Ovary (tissue), 9 donors: ENCODE measurements around the gene NIPSNAP2. TPM values are rescaled to one million over a fixed set of nuclear protein-coding genes. Genes with fewer than 3 reads are reported as not detected.

Experiments
- DNase-seq, 5 donors: peaks; one replicate each; pipeline ENCODE4 v3.0.0-alpha.2; 2019 to 2020
- H3K27ac ChIP-seq, 2 donors: fragments of 200-600 bp; one replicate each; pipeline versions ENCODE4 v1.5.1 to v1.8.0; 2019 to 2022
- H3K27me3 ChIP-seq: fragments of 200-600 bp; one replicate; pipeline ENCODE4 v1.8.0; 2022
- H3K36me3 ChIP-seq: fragments of 200-600 bp; sonication (generic); one replicate; pipeline ENCODE4 v1.5.1; 2019
- H3K4me1 ChIP-seq: one replicate; pipeline ENCODE4 v1.8.1; 2013; ENCODE audit warnings: mild to moderate bottlenecking, moderate library complexity; ENCODE audit not compliant: insufficient read depth
- H3K4me3 ChIP-seq: fragments of 200-600 bp; sonication (generic); one replicate; pipeline ENCODE4 v1.5.1; 2017
- H3K9me3 ChIP-seq, 2 donors: fragments of 200-600 bp in 1 of 2; sonication (generic) in 1 of 2; one replicate each; pipeline versions ENCODE4 v1.5.1 to v1.8.1; 2013 to 2019; ENCODE audit warnings: mild to moderate bottlenecking in 1 of 2, moderate library complexity in 1 of 2
- CTCF ChIP-seq, 3 donors: fragments of 450-650 bp in 2 of 3; fragments of 200-600 bp in 1 of 3; IDR thresholded peaks; one replicate each; pipeline versions ENCODE4 v1.5.1 to v1.8.0; 2016 to 2022; ENCODE audit warnings: antibody characterized with exemption in 3 of 3, mild to moderate bottlenecking in 1 of 3
- EP300 ChIP-seq: sonication (generic); formaldehyde crosslinking; IDR thresholded peaks from one replicate; pipeline ENCODE4 v1.6.1; 2017; ENCODE audit warnings: antibody characterized with exemption
- POLR2A ChIP-seq: fragments of 450-650 bp; IDR thresholded peaks from one replicate; pipeline ENCODE4 v1.6.1; 2017; ENCODE audit warnings: antibody characterized with exemption, mild to moderate bottlenecking, moderate library complexity
- whole genome bisulfite sequencing, 3 donors: extraction: QIAGEN DNeasy Blood & Tissue Kit in 1 of 3; methylation state at CpG; one replicate each; pipeline versions ENCODE4 v1.1.5 to v1.1.7; 2013 to 2017; 5-methylcytosine and 5-hydroxymethylcytosine counted together
- intact Hi-C, 4 donors: fragments of 100-400 bp; cut with DNase I; formaldehyde crosslinking; loops; one replicate each; pipeline versions ENCODE4 v1.11.0 to v1.15.1; 2022 to 2023
- polyA plus RNA-seq, 2 donors: library from polyadenylated mRNA; stranded (reverse); fragments of 200-250 nt in 1 of 2; fragments of 350-450 nt in 1 of 2; fragmentation: Illumina TruSeq in 1 of 2; extraction: RNeasy Lipid Tissue Mini Kit (QIAGEN cat#74804) in 1 of 2; gene quantifications; one replicate each; pipeline ENCODE4 v1.2.3, GENCODE V29; 2013 to 2014
- total RNA-seq, 7 donors: library from RNA; depleted of rRNA in 2 of 7; stranded (reverse); fragments of >200 nt in 2 of 7; fragmentation: NEBNext Ultra II Directional in 3 of 7; extraction: Animal tissue kit (Norgen Biotek cat#: 25700) in 3 of 7; gene quantifications; one replicate each; pipeline versions ENCODE4 v1.1.0 to v1.2.4, GENCODE V29; 2016 to 2023
- donor health status: DM: no; HTN: no; CAD: no; lungs with moderate emphysema.
- donor health status: DM: no; HTN: no; CAD: no.
- donor health status: Bipolar disorder and iron deficiency.
- donor health status: DM: yes; HTN: yes; CAD: no.
- donor health status: DM: no; HTN: no; CAD: no.
- donor health status: DM: yes; HTN: yes; CAD: no.

The NIPSNAP2 gene
- total and polyA plus RNA-seq, 9 donors, result 41.0 to 78.5 (median 56.9) TPM

DNA sequence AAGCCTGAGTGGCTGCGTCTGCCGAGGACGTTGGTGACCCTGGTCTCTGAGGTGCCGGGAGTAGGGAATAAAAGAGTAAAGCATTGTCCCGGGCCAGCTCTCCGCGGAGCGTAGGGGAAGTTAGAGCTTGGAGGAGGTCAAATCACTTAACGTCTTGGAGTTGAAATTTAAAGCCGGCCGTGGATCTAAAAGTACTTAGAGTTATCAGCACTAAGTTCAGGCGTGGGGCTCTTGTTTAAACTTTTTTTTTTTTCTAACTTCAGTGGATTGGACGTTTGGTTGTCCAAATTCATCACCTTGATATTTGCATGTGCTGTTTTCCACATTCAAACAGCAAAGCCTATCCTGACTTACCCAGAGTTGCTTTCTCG, 700 bp downstream of the NIPSNAP2 start:
- no peaks in the 10 kb centered on the region for H3K36me3 ChIP-seq
- no peak for DNase-seq
- H3K27me3 ChIP-seq, result no peaks in the 10 kb centered on the region
- intact Hi-C loops, result loop anchor here in 2 of 4 donors (10.0 kb wide), 3 partner anchors 80 to 320 kb away; partner anchors contain the start of gene ZNF713 (in 1 of the 2)
- H3K27ac ChIP-seq, result peak overlapping the region; percentile 97 to 99
- TF ChIP-seq POLR2A, result no peak
- TF ChIP-seq EP300, result no peak
- TF ChIP-seq CTCF (IDR thresholded peaks at IDR 0.05), result no peak
- no peaks in the 10 kb centered on the region for H3K9me3 ChIP-seq
- H3K4me3 ChIP-seq, result peak overlapping the region; percentile 71
- peaks cover 7% of the 10 kb centered on the region for H3K4me1 ChIP-seq
- 1 to 2% (median 1%) methylated on average over 13 to 14 of the region's 14 CpGs for WGBS, 3 donors

DNA sequence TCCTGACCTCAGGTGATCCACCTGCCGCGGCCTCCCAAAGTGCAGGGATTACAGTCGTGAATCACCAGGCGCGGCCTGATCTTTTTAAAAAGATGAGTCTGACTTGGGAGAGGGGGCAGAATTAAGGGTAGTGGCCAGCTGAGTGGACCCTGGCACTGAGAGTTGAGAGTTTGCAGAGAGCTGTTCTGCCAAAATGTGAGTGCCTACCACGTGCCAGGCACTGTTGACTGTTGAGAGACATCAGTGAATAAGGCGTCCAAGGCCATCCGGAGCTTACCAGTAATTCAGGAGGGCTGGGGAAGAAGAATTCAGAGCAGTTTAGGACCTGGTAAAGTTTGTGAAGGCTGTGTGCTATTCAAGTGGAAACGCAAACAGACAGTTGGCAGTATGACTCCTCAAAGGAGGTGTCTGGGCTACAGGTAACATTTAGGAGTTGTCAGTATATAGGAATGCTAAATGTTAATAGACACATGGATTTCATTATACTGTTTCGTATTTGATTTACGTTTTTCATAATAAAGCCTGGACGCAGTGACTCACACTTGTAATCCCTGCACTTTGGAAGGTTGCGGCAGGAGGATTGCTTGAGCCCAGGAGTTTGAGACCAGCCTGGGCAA, 1.5 kb downstream of the NIPSNAP2 start:
- Histone ChIP-seq H3K9me3 (no peaks in the 10 kb centered on the region), H3K4me1 (peaks cover 7% of the 10 kb centered on the region), H3K27me3 (no peaks in the 10 kb centered on the region), H3K27ac (no peak overlapping the region), H3K4me3 (no peak overlapping the region), H3K36me3 (no peaks in the 10 kb centered on the region)
- peak in 1 of 5 donors; percentile 29 for DNase-seq
- 61 to 66% (median 64%) methylated on average over 13 of the region's 13 CpGs for WGBS, 3 donors
- intact Hi-C loops, result loop anchor here in 2 of 4 donors (10.0 kb wide), 3 partner anchors 81 to 321 kb away; partner anchors contain the start of gene ZNF713 (in 1 of the 2)
- TF ChIP-seq POLR2A, result no peak
- TF ChIP-seq EP300, result no peak

DNA sequence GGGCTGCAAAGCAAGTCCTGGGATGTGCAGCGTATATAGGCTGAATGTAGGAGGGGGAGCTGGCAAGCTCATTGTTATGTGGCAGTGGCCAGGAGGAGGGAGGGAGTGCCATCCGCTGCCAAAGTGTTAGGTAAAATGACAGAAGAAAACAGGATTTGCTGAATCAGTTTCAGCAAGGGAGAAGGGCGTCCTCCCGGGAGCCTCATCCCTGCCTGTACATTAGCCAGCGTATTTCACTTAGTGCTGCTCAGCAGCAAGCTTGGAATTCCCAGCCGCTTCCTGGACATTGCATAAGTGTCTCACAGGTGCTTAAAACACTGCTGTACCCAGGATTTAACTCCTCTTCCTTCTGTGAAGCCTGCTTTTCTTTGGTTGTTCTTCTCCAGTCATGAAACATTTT, 2.5 kb downstream of the NIPSNAP2 start:
- no peak overlapping the region for H3K27ac ChIP-seq
- WGBS, 3 donors, result 81 to 91% (median 85%) methylated on average over 6 of the region's 6 CpGs
- no peak overlapping the region for H3K4me3 ChIP-seq
- TF ChIP-seq EP300 (no peak), POLR2A (no peak), CTCF (IDR thresholded peaks at IDR 0.05) (no peak)
- no peaks in the 10 kb centered on the region for H3K27me3 ChIP-seq
- intact Hi-C loops, result loop anchor here in 2 of 4 donors (10.0 kb wide), 3 partner anchors 82 to 322 kb away; partner anchors contain the start of gene ZNF713 (in 1 of the 2)
- DNase-seq, result no peak
- H3K4me1 ChIP-seq, result peaks cover 7% of the 10 kb centered on the region
- H3K9me3 ChIP-seq, result no peaks in the 10 kb centered on the region
- no peaks in the 10 kb centered on the region for H3K36me3 ChIP-seq

- peaks cover 5% of the 10 kb centered on the region for H3K4me1 ChIP-seq
- intact Hi-C loops, result loop anchor here in 2 of 4 donors (10.0 kb wide), 3 partner anchors 85 to 325 kb away; partner anchors contain the start of gene ZNF713 (in 1 of the 2)
Measured at GRCh38 chr7:55969391-55969790, 5.0 kb downstream of the NIPSNAP2 start.

More at GRCh38 chr7:55969391-55969790, 5.0 kb downstream of the NIPSNAP2 start:
- WGBS, 3 donors, result 90 to 91% (median 91%) methylated on average over 11 of the region's 11 CpGs
- Histone ChIP-seq H3K27ac (no peak overlapping the region), H3K9me3 (no peaks in the 10 kb centered on the region), H3K36me3 (no peaks in the 10 kb centered on the region), H3K4me3 (no peak overlapping the region), H3K27me3 (no peaks in the 10 kb centered on the region)
- no peak for DNase-seq
- TF ChIP-seq POLR2A (no peak), CTCF (IDR thresholded peaks at IDR 0.05) (no peak), EP300 (no peak)
